Measurements from ENCODE around the gene CAPN12. TPM values are rescaled to one million over a fixed set of nuclear protein-coding genes. Genes with fewer than 3 reads are reported as not detected.

Gene CAPN12
- total and polyA plus RNA-seq, 10 of the 15 experiments (the other 5 are each of a cell fraction or from before 2014, with no cell fraction given) = 0.64 to 4.6 (median 2.0) TPM

DNA sequence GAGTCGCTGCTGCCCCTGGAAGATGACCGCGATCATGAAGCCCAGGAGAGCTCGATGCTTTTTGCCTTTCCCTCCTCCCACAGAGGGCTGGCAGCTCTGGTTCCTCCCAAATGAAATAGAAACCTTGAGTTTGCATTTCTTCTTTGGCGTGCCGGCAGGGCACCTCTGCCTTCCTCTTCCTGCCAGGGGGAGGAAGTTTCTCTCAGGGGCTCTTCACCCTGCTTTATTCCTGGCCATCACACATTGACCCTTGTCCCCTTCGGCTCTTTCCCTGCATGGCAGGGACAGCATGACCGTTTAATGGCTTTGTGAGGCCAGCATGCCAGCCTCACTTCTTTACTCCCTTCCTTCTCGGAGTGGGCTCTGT lies 49.0 kb downstream of the CAPN12 start:
- H3K27me3 ChIP-seq (replicated peaks in 1 of 2; ENCODE audit: control insufficient read depth in 2 of 2, insufficient read depth in 2 of 2, low read length in 1 of 2) = no peaks in the 10 kb centered on the region
- H3K27ac ChIP-seq (ENCODE audit: control insufficient read depth, insufficient read depth) = peak overlapping the region; percentile 46; the same call in 1 of the 2 replicates
- H3K9ac ChIP-seq (ENCODE audit: control insufficient read depth, insufficient read depth, low read length) = peak overlapping the region; percentile 25; the same call in 1 of the 2 replicates
- H2AFZ ChIP-seq (ENCODE audit: control insufficient read depth, low read depth, low read length) = no peak overlapping the region; the same call in 1 of the 2 replicates
- POLR2A ChIA-PET = no interaction called here
- TF ChIP-seq MLLT1 (IDR thresholded peaks at IDR 0.05) = no peak
- TF ChIP-seq ZBTB4 (CRISPR knock-in tag; IDR thresholded peaks at IDR 0.05) = no peak
- no peak for TF ChIP-seq YY1 (IDR thresholded peaks at IDR 0.05; ENCODE audit: low read depth, low read length)
- TF ChIP-seq MTA3 (IDR thresholded peaks at IDR 0.05; ENCODE audit: borderline replicate concordance, low read length) = no peak
- TF ChIP-seq NFYB (IDR thresholded peaks at IDR 0.05; ENCODE audit: insufficient read depth, low read depth, low read length) = no peak
- TF ChIP-seq NFIC (IDR thresholded peaks at IDR 0.05; ENCODE audit: low read depth, low read length) = no peak
- TF ChIP-seq POLR2AphosphoS5 (IDR thresholded peaks at IDR 0.05; ENCODE audit: low read length) = no peak
- no peak for TF ChIP-seq ZZZ3 (IDR thresholded peaks at IDR 0.05; ENCODE audit: control insufficient read depth, insufficient read length, low read depth)
- no peak for ATAC-seq
- DNase-seq (ENCODE audit: low read depth, low spot score) = no peak
- no peaks in the 10 kb centered on the region for H3K9me3 ChIP-seq (replicated peaks; ENCODE audit: control insufficient read depth, insufficient read depth, low read length)
- CTCF ChIA-PET = no interaction called here
- 2% methylated on average over 9 of the region's 9 CpGs for WGBS (ENCODE audit: insufficient coverage, insufficient replicate concordance, low lambda C conversion rate, missing lambda C conversion rate)
- peaks cover 53% of the 10 kb centered on the region for H3K4me1 ChIP-seq (ENCODE audit: control insufficient read depth, insufficient read depth, low read length)
- H3K4me3 ChIP-seq = no peak overlapping the region
- BruUV-seq (replicated peaks) = no TSS peak
- RAD21 ChIA-PET (ENCODE audit: unreplicated experiment) = no interaction called here
- H4K20me1 ChIP-seq (ENCODE audit: control insufficient read depth, insufficient read depth) = 0 out of 2 replicates have a peak, but pooled peaks cover 5% of the 10 kb centered on the region
- SMC1A ChIA-PET (ENCODE audit: uncharacterized antibody, unreplicated experiment) = interaction anchor here (1.5 kb wide), 1 partner anchor 39 kb away, joined by 4 read pairs; no protein-coding TSS in a partner anchor
- FAIRE-seq = no peak
- intact Hi-C loops (cut with micrococcal nuclease; ENCODE audit: unreplicated experiment) (no loop called here), in situ Hi-C loops (cut with MboI) (no loop called here)
- H3K36me3 ChIP-seq (ENCODE audit: control insufficient read depth in 2 of 2, insufficient read depth in 2 of 2, low read length in 1 of 2) = peaks cover 22% of the 10 kb centered on the region in 2 experiments; a peak in 3 of 4 replicates
- peaks cover 36% of the 10 kb centered on the region for H3K79me2 ChIP-seq (ENCODE audit: control insufficient read depth, insufficient read depth, low read length)
- H3K4me2 ChIP-seq (ENCODE audit: control insufficient read depth, insufficient read depth) = peak overlapping the region; percentile 59

Data from GM12878 (cell line).